Gastroesophageal sphincter (tissue), 3 donors: ENCODE data around the gene BAZ1A.

Source experiments
- EP300 ChIP-seq: sonication (generic); formaldehyde crosslinking; IDR thresholded peaks from one replicate; pipeline ENCODE4 v1.6.1; 2017; ENCODE audit warnings: antibody characterized with exemption, mild to moderate bottlenecking
- TF ChIP-seq, protein P1 (sequence below), 4 experiments: fragments of 200-600 bp in 2 of 4; fragments of 450-650 bp in 2 of 4; sonication (generic) in 1 of 4; IDR thresholded peaks; one replicate each; pipeline ENCODE4 v1.5.1; 2017 to 2019; ENCODE audit warnings: antibody characterized with exemption in 4 of 4, mild to moderate bottlenecking in 2 of 4, moderate library complexity in 2 of 4

DNA sequence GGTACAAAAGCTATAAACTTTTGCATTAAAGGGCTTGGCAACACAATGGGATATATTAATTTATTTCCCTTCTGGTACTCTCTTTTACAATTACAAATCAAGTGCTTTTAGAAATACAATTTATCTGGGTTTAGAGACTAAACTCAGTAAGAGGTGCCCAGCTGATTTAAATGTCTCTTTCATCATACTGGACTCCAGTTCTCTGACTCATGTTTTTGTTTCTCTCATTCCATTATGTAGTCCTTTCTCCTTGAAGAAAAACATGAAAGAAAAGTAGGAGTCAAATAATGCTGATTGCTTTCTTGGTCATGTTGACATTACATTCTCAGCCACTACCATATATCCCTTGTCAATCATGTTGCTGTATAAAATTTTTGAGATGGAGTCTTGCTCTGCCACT, 124.5 kb downstream of the BAZ1A start:
- TF ChIP-seq, protein P1, sequence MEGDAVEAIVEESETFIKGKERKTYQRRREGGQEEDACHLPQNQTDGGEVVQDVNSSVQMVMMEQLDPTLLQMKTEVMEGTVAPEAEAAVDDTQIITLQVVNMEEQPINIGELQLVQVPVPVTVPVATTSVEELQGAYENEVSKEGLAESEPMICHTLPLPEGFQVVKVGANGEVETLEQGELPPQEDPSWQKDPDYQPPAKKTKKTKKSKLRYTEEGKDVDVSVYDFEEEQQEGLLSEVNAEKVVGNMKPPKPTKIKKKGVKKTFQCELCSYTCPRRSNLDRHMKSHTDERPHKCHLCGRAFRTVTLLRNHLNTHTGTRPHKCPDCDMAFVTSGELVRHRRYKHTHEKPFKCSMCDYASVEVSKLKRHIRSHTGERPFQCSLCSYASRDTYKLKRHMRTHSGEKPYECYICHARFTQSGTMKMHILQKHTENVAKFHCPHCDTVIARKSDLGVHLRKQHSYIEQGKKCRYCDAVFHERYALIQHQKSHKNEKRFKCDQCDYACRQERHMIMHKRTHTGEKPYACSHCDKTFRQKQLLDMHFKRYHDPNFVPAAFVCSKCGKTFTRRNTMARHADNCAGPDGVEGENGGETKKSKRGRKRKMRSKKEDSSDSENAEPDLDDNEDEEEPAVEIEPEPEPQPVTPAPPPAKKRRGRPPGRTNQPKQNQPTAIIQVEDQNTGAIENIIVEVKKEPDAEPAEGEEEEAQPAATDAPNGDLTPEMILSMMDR (IDR thresholded peaks at IDR 0.05): no peak
- no peak for TF ChIP-seq EP300
